Epithelial cell of esophagus (primary cell): Measurements from ENCODE around the gene PPP2R2C.

Source experiments
- DNase-seq: peaks from one replicate; pipeline ENCODE4 v3.0.0; 2010; ENCODE audit warnings: low read depth
- H3K4me3 ChIP-seq: 2 replicates; pipeline ENCODE4 v1.5.1; 2011; ENCODE audit warnings: mild to moderate bottlenecking, low read length, control low read depth
- TF ChIP-seq, protein P1 (sequence below): IDR thresholded peaks from 2 replicates; pipeline ENCODE4 v1.5.1; 2011; ENCODE audit warnings: low read depth, mild to moderate bottlenecking, low read length, control low read depth, inconsistent platforms; ENCODE audit not compliant: insufficient read depth; ENCODE audit errors: missing control alignments

PPP2R2C gene

DNA sequence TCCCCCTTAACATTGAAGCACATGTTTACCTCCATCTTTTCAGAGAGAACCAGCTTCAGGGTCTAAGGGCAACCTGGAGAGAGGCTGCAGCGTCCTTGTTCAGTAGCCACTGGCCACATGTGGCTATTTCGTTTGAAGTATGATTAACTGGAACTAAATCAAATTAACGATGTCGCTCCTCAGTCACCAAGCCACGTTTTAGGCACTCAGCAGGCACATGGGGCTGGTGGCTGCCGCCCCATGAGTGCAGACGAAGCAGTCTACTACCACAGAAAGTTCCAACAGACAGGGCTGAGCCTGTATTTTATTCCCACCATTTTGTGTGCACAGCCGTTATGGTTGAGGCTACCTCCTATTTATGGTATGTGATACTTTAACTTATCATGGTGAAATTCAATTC, 103.4 kb downstream of the PPP2R2C start:
- TF ChIP-seq, protein P1, sequence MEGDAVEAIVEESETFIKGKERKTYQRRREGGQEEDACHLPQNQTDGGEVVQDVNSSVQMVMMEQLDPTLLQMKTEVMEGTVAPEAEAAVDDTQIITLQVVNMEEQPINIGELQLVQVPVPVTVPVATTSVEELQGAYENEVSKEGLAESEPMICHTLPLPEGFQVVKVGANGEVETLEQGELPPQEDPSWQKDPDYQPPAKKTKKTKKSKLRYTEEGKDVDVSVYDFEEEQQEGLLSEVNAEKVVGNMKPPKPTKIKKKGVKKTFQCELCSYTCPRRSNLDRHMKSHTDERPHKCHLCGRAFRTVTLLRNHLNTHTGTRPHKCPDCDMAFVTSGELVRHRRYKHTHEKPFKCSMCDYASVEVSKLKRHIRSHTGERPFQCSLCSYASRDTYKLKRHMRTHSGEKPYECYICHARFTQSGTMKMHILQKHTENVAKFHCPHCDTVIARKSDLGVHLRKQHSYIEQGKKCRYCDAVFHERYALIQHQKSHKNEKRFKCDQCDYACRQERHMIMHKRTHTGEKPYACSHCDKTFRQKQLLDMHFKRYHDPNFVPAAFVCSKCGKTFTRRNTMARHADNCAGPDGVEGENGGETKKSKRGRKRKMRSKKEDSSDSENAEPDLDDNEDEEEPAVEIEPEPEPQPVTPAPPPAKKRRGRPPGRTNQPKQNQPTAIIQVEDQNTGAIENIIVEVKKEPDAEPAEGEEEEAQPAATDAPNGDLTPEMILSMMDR, result no peak
- no peak overlapping the region for H3K4me3 ChIP-seq
- no peak for DNase-seq

DNA sequence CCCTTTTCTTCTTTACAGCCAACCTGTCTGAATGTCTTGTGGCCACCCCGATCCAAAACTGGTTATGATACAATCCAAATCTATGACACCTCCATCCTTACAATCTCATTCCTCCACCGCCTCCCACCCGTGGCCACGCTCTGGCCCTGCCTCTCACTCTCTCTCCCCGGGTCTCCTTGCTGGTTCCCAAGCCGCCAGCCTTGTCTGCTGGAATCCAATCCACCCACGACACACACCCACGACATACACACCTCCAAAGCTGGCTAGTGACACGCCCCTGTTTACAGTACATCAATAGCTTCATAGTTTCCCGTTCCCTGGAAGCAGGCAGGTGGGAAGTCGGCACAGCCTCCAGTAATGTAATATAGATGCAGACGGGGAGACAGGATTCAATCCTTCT, 103.8 kb downstream of the PPP2R2C start:
- no peak for DNase-seq
- H3K4me3 ChIP-seq, result no peak overlapping the region
- TF ChIP-seq, protein P1, result no peak

DNA sequence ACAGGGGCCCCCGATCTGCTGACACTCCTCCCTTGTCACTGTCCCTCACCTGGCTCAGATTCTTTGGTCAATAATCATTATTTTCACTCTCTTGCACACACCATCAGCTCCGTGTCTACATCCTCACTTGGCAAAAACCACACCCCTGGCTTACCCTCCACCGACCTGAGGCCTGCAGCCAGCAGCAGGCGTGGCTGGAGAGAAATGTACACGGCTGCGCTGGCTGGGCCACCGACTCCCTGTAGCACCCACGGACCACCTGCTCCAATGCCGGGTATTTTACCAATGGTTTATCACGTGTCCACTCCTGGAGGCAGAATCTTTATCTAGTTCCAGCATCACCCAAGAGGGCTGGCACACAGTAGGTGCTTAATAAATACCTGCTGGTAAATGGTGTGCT, 104.3 kb downstream of the PPP2R2C start:
- no peak overlapping the region for H3K4me3 ChIP-seq
- no peak for DNase-seq
- TF ChIP-seq, protein P1, result no peak

DNA sequence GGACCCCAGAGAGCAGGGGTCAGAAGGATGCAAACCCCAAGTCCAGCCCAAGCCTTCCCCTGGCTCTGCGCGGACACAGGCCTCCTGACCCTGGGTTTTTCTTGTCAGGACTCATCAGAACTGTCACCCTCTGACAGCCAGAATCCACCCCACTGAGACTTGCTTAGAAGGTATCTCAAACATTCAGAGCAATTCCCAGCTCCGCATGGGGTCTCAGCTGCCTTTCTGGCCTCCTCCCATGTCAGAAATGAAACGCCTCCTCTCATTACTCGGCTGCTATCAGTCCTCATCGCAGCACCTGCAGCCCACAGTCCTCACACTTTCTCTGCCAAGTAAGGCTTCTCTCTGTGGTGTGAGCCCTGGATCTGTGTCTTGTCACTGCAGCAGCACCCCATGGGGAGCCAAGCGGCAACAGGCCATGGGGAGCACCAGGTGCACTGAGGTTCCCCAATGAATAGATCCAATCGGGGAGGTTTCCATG, 105.0 kb downstream of the PPP2R2C start:
- H3K4me3 ChIP-seq, result no peak overlapping the region
- no peak for DNase-seq
- TF ChIP-seq, protein P1, result no peak

DNA sequence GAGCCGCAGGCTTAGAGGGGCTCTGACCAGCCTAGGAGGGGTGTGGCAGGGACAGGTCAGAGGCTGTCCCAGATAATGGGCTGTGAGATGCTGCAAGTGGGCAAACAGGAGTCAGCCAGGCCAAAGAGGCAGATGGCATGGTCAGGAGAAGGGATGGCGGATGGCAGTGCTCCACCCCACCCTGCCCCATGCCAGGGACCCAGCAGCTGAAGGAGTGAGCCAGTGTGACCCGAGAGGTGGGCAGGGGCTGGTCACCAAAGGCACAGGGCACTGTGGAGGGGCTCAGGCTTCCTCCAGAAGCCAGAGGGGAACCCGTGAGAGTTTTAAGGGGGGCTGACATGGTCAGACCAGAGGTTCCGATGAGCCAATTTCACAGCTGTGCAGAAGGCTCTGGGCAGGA, 105.8 kb downstream of the PPP2R2C start:
- TF ChIP-seq, protein P1, result no peak
- no peak for DNase-seq
- H3K4me3 ChIP-seq, result no peak overlapping the region

DNA sequence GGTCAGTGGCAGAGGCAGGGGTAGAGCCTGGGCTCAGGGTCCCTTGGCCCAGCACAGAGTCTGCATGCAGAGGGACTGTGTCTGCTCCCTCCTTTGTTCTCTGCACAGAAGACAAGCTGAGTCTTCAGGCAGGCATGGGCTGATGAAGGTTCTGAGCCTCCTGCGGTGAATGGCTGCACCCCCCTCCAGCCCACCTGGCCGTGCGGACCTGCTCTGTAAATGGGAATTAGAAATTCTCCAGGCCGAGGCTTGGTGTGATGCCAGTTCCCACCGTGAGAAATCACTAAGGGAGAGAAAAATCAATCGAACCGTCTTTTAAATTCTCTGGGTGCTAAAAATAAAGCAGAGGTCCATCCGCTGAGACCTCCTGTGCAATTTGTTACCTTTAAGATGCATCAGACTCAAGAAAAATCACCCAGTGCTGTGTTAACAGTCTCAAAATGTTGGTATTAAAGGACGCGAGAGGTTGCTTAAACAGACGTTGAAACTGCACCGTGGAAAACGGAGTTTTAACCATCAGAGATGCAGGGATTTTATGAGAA, 106.8 kb downstream of the PPP2R2C start:
- DNase-seq, result no peak
- H3K4me3 ChIP-seq, result no peak overlapping the region
- TF ChIP-seq, protein P1, result no peak

DNA sequence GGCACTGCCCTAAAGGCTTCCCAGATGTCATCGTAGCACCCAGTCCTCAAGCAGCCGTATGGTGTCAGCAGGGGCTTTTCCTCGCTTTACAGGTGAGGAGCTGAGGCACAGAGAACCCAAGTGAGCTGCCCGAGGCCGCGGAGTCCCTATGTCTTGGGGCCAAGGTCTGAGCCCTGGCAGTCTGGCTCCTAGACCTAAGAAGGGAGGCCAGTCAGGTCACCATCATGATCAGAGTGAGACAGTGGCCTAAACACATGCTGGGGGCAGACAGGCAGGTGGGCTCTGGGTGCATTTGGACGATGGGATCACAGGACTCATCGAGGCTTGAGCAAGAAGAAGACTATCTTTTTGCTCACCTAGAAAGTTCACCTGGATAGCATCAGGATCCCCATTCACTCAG, 107.8 kb downstream of the PPP2R2C start:
- no peak for DNase-seq
- TF ChIP-seq, protein P1, result no peak
- no peak overlapping the region for H3K4me3 ChIP-seq
